HG02678 (cell line): Measurements from ENCODE around the gene NUP155.
"Not testable (repeated sequence)": the region's sequence is repeated elsewhere in the genome, so short reads cannot be mapped to it uniquely, and the experiment has no call there.

ENCODE experiments used
- ATAC-seq: cut with Tn5 transposase; IDR thresholded peaks from one replicate; pipeline ENCODE4 v1.9.1; 2021; ENCODE audit warnings: mild to moderate bottlenecking, moderate library complexity; ENCODE audit not compliant: unreplicated experiment

NUP155 gene

GRCh38 chr5:37283214-37283820 is 87.6 kb downstream of the NUP155 start:
- ATAC-seq: no peak

GRCh38 chr5:37275511-37275910 is 95.4 kb downstream of the NUP155 start:
- no peak for ATAC-seq

- ATAC-seq: no peak
Observed at GRCh38 chr5:37272511-37272910, 98.4 kb downstream of the NUP155 start.

GRCh38 chr5:37268100-37268499 is 102.8 kb downstream of the NUP155 start:
- ATAC-seq: not testable (repeated sequence)

- no peak for ATAC-seq
Observed at GRCh38 chr5:37255774-37256358, 115.0 kb downstream of the NUP155 start.

GRCh38 chr5:37254581-37254980 is 116.3 kb downstream of the NUP155 start:
- ATAC-seq: no peak

- no peak for ATAC-seq
Observed at GRCh38 chr5:37251665-37252064, 119.2 kb downstream of the NUP155 start.

GRCh38 chr5:37249815-37250164 is 121.1 kb downstream of the NUP155 start:
- no peak for ATAC-seq

- ATAC-seq: peak; percentile 88
Observed at GRCh38 chr5:37248970-37249814, 121.7 kb downstream of the NUP155 start, which contains the start of gene CPLANE1. TSS of gene CPLANE1 (minus strand) at chr5:37249376. CDS start at chr5:37247698, 1,678 bp downstream.

GRCh38 chr5:37248421-37248969 is 122.4 kb downstream of the NUP155 start:
- no peak for ATAC-seq

GRCh38 chr5:37247496-37247895 is 123.4 kb downstream of the NUP155 start:
- no peak for ATAC-seq

- ATAC-seq: no peak
Observed at GRCh38 chr5:37247036-37247435, 123.9 kb downstream of the NUP155 start.
